H1 (cell line): ENCODE results near the gene TIAM2.

Experiments used
- ASH2L ChIP-seq: fragments of 200-600, 300-600 bp; sonication (generic); IDR thresholded peaks from one replicate; pipeline ENCODE4 v1.7.1; 2017; ENCODE audit warnings: low read length
- CBX8 ChIP-seq: fragments of 300-800, 300-1000 bp; sonication (generic); IDR thresholded peaks from 2 replicates; pipeline ENCODE4 v1.7.1; 2016; ENCODE audit warnings: low read depth, low read length, borderline replicate concordance
- CEBPB ChIP-seq: IDR thresholded peaks from 2 replicates; pipeline ENCODE4 v1.6.1; 2012; ENCODE audit warnings: low read depth, low read length
- CREB1 ChIP-seq: IDR thresholded peaks from 2 replicates; pipeline ENCODE4 v1.6.1; 2012; ENCODE audit warnings: inconsistent platforms
- CTCF ChIP-seq, 3 experiments: IDR thresholded peaks; 1 replicate in 2 of 3; 2 replicates in 1 of 3; pipeline versions ENCODE4 v1.5.1 to v1.6.1; 2011; ENCODE audit warnings: low read length in 3 of 3, mild to moderate bottlenecking in 3 of 3, inconsistent platforms in 2 of 3, low read depth in 1 of 3, moderate library complexity in 1 of 3; ENCODE audit not compliant: insufficient read depth in 1 of 3; ENCODE audit errors: control extremely low read depth in 1 of 3
- EP300 ChIP-seq, 2 experiments: IDR thresholded peaks; 1 replicate in 1 of 2; 2 replicates in 1 of 2; pipeline ENCODE4 v1.6.1; 2011 to 2012; ENCODE audit warnings: low read depth in 2 of 2, low read length in 2 of 2, mild to moderate bottlenecking in 2 of 2, borderline replicate concordance in 1 of 2, inconsistent platforms in 1 of 2, moderate library complexity in 1 of 2
- KDM5A ChIP-seq: fragments of 200-600 bp; IDR thresholded peaks from 2 replicates; pipeline ENCODE4 v1.7.1; 2012; ENCODE audit warnings: mild to moderate bottlenecking, low read length, inconsistent platforms, mixed read lengths
- MAX ChIP-seq: IDR thresholded peaks from 2 replicates; pipeline ENCODE4 v1.6.1; 2012; ENCODE audit warnings: inconsistent platforms
- POLR2A ChIP-seq, 2 experiments: IDR thresholded peaks; 1 replicate in 1 of 2; 2 replicates in 1 of 2; pipeline ENCODE4 v1.6.1; 2011; ENCODE audit warnings: low read depth in 2 of 2, low read length in 2 of 2, mild to moderate bottlenecking in 2 of 2; ENCODE audit errors: control extremely low read depth in 1 of 2
- POLR2AphosphoS5 ChIP-seq: IDR thresholded peaks from 2 replicates; pipeline ENCODE4 v1.6.1; 2011; ENCODE audit warnings: low read depth, low read length
- SIN3A ChIP-seq, 2 experiments: IDR thresholded peaks in 1 of 2; conservative IDR thresholded peaks in 1 of 2; 2 replicates each; pipeline ENCODE4 v1.6.1; 2011 to 2012; ENCODE audit warnings: low read length in 2 of 2, improper control_type of control experiment in 1 of 2, low read depth in 1 of 2, mild to moderate bottlenecking in 1 of 2
- SUZ12 ChIP-seq: fragments of 200-600 bp; sonication (generic); IDR thresholded peaks from 2 replicates; pipeline ENCODE4 v1.6.1; 2012; ENCODE audit warnings: mild to moderate bottlenecking, inconsistent platforms, low read length, moderate library complexity, mixed read lengths

- TF ChIP-seq POLR2A (IDR thresholded peaks at IDR 0.05; ENCODE audit: control extremely low read depth in 1 of 2, low read depth in 2 of 2, low read length in 2 of 2), result no peak
- TF ChIP-seq POLR2AphosphoS5, result no peak
- no peak for TF ChIP-seq CREB1
- TF ChIP-seq CTCF (IDR thresholded peaks at IDR 0.05; ENCODE audit: control extremely low read depth in 1 of 3, insufficient read depth in 1 of 3, low read depth in 1 of 3, low read length in 3 of 3), result no peak
- TF ChIP-seq KDM5A, result no peak
- no peak for TF ChIP-seq EP300 (IDR thresholded peaks at IDR 0.05; ENCODE audit: borderline replicate concordance in 1 of 2, low read depth in 2 of 2, low read length in 2 of 2)
- no peak for TF ChIP-seq CEBPB
- TF ChIP-seq ASH2L, result no peak
- TF ChIP-seq CBX8, result no peak
- TF ChIP-seq SIN3A (conservative IDR thresholded peaks at IDR 0.05 in 1 of 2, IDR thresholded peaks at IDR 0.05 in 1 of 2; ENCODE audit: low read depth in 1 of 2, low read length in 2 of 2), result no peak
- no peak for TF ChIP-seq SUZ12
- TF ChIP-seq MAX, result no peak
Measured at GRCh38 chr6:154969796-154970195, 25.3 kb upstream of the TIAM2 start.
